Hepatocyte (in vitro differentiated cells): ENCODE results near the gene PRR23E.

Source experiments
- EZH2 ChIP-seq: fragments of 200-600 bp; sonication (generic); IDR thresholded peaks from 2 replicates; pipeline ENCODE4 v1.6.1; 2016; ENCODE audit warnings: antibody characterized with exemption, mild to moderate bottlenecking, borderline replicate concordance
- EZH2phosphoT487 ChIP-seq: fragments of 200-600 bp; sonication (generic); IDR thresholded peaks from one replicate; pipeline ENCODE4 v1.6.1; 2018; ENCODE audit warnings: antibody characterized with exemption, mild to moderate bottlenecking, low read depth, moderate library complexity; ENCODE audit not compliant: unreplicated experiment, severe bottlenecking
- TF ChIP-seq, protein P1 (sequence below): fragments of 200-600 bp; sonication (generic); IDR thresholded peaks from 2 replicates; pipeline ENCODE4 v1.5.1; 2016; ENCODE audit warnings: antibody characterized with exemption, mild to moderate bottlenecking; ENCODE audit not compliant: poor library complexity

DNA sequence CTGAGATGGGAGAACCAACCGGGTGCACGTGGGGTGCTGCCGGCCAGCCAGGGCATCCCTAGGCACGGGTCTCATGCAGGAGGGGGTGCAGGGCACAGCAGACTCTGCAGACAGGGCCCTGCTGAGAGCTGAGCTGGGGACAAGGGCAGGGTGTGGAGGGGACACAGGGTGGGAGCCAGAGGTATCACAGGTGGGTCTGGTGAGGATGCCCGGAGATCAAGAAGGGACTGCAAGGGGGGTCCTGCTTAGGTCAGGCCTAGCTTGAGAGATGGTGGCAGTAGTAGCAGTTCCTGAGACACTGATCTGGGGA, 39.5 kb upstream of the PRR23E start:
- TF ChIP-seq, protein P1, sequence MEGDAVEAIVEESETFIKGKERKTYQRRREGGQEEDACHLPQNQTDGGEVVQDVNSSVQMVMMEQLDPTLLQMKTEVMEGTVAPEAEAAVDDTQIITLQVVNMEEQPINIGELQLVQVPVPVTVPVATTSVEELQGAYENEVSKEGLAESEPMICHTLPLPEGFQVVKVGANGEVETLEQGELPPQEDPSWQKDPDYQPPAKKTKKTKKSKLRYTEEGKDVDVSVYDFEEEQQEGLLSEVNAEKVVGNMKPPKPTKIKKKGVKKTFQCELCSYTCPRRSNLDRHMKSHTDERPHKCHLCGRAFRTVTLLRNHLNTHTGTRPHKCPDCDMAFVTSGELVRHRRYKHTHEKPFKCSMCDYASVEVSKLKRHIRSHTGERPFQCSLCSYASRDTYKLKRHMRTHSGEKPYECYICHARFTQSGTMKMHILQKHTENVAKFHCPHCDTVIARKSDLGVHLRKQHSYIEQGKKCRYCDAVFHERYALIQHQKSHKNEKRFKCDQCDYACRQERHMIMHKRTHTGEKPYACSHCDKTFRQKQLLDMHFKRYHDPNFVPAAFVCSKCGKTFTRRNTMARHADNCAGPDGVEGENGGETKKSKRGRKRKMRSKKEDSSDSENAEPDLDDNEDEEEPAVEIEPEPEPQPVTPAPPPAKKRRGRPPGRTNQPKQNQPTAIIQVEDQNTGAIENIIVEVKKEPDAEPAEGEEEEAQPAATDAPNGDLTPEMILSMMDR: no peak
- TF ChIP-seq EZH2phosphoT487: no peak
- TF ChIP-seq EZH2: no peak
